Activated CD8-positive, alpha-beta memory T cell treated with anti-CD3 and anti-CD28 coated beads, Interleukin-2, amount 50 U/mL, for 1 hour (primary cell): ENCODE results near the gene TP53BP2.
"Not testable (repeated sequence)": the region's sequence is repeated elsewhere in the genome, so short reads cannot be mapped to it uniquely, and the experiment has no call there.

Experiments
- DNase-seq: peaks from one replicate; pipeline ENCODE4 v3.0.0-alpha.2; 2020; ENCODE audit errors: extremely low read depth

The TP53BP2 gene

GRCh38 chr1:223739366-223740037 is 106.2 kb downstream of the TP53BP2 start:
- DNase-seq, result no peak

GRCh38 chr1:223738465-223739365 is 107.0 kb downstream of the TP53BP2 start:
- DNase-seq, result no peak

GRCh38 chr1:223737342-223737741 is 108.4 kb downstream of the TP53BP2 start:
- DNase-seq, result no peak

GRCh38 chr1:223736638-223737037 is 109.1 kb downstream of the TP53BP2 start:
- DNase-seq, result not testable (repeated sequence)

- no peak for DNase-seq
Measured at GRCh38 chr1:223733898-223734852, 111.6 kb downstream of the TP53BP2 start.

GRCh38 chr1:223732993-223733798 is 112.6 kb downstream of the TP53BP2 start:
- no peak for DNase-seq

GRCh38 chr1:223731133-223731770 is 114.5 kb downstream of the TP53BP2 start:
- no peak for DNase-seq

- DNase-seq, result no peak
Measured at GRCh38 chr1:223730479-223731132, 115.1 kb downstream of the TP53BP2 start.

GRCh38 chr1:223729906-223730305 is 115.8 kb downstream of the TP53BP2 start:
- DNase-seq, result no peak
